CD1c-positive myeloid dendritic cell (primary cell): ENCODE data around the gene INHBC.
"Not testable (repeated sequence)": the region's sequence is repeated elsewhere in the genome, so short reads cannot be mapped to it uniquely, and the experiment has no call there.

Experiments
- DNase-seq: peaks from one replicate; pipeline ENCODE4 v3.0.0-alpha.2; 2016; ENCODE audit errors: extremely low spot score

The INHBC gene

GRCh38 chr12:57429473-57430111 is 5.0 kb upstream of the INHBC start:
- DNase-seq: peak; percentile 23

- peak; percentile 69 for DNase-seq
Measured at GRCh38 chr12:57430112-57430930, 4.3 kb upstream of the INHBC start.

- DNase-seq: peak; percentile 96
Measured at GRCh38 chr12:57430931-57431566, 3.5 kb upstream of the INHBC start, which contains the start of gene R3HDM2. TSS of gene R3HDM2 (minus strand) at chr12:57431043. CDS start at chr12:57310428, 120,615 bp downstream.

GRCh38 chr12:57431654-57432188 is 2.9 kb upstream of the INHBC start:
- no peak for DNase-seq

- no peak for DNase-seq
Measured at GRCh38 chr12:57433370-57433769, 1.2 kb upstream of the INHBC start.

GRCh38 chr12:57435293-57435692 is 709 bp downstream of the INHBC start:
- no peak for DNase-seq

GRCh38 chr12:57438400-57438799 is 3.8 kb downstream of the INHBC start:
- no peak for DNase-seq

GRCh38 chr12:57439762-57440266 is 5.2 kb downstream of the INHBC start:
- no peak for DNase-seq

- not testable (repeated sequence) for DNase-seq
Measured at GRCh38 chr12:57441393-57441792, 6.8 kb downstream of the INHBC start.

GRCh38 chr12:57441846-57442427 is 7.4 kb downstream of the INHBC start:
- no peak for DNase-seq

GRCh38 chr12:57444337-57444736 is 9.8 kb downstream of the INHBC start:
- not testable (repeated sequence) for DNase-seq

- DNase-seq: no peak
Measured at GRCh38 chr12:57444744-57445143, 10.2 kb downstream of the INHBC start.

- DNase-seq: no peak
Measured at GRCh38 chr12:57446292-57446960, 11.8 kb downstream of the INHBC start.

GRCh38 chr12:57448669-57449068 is 14.1 kb downstream of the INHBC start:
- DNase-seq: no peak

GRCh38 chr12:57449375-57449774 is 14.8 kb downstream of the INHBC start:
- DNase-seq: no peak

GRCh38 chr12:57450057-57450456 is 15.5 kb downstream of the INHBC start:
- no peak for DNase-seq

- no peak for DNase-seq
Measured at GRCh38 chr12:57451233-57451778, 16.7 kb downstream of the INHBC start.

- peak; percentile 76 for DNase-seq
Measured at GRCh38 chr12:57452181-57452936, 17.8 kb downstream of the INHBC start.

- DNase-seq: peak; percentile 81
Measured at GRCh38 chr12:57452937-57453509, 18.4 kb downstream of the INHBC start.

- no peak for DNase-seq
Measured at GRCh38 chr12:57454213-57454565, 19.6 kb downstream of the INHBC start.
